NB4 (cell line): ENCODE results near the gene CSTF2T.

Experiments used
- CTCF ChIP-seq: IDR thresholded peaks from one replicate; pipeline ENCODE4 v1.5.1; 2012; ENCODE audit warnings: low read depth, low read length
- MYC ChIP-seq: IDR thresholded peaks from 2 replicates; pipeline ENCODE4 v1.6.1; 2011; ENCODE audit warnings: low read depth, low read length
- POLR2A ChIP-seq: IDR thresholded peaks from 2 replicates; pipeline ENCODE4 v1.6.1; 2011; ENCODE audit warnings: mild to moderate bottlenecking; ENCODE audit not compliant: insufficient read length; ENCODE audit errors: extremely low read depth
- TF ChIP-seq, protein P1 (sequence below): IDR thresholded peaks from 2 replicates; pipeline ENCODE4 v1.6.1; 2011; ENCODE audit warnings: low read depth, low read length

DNA sequence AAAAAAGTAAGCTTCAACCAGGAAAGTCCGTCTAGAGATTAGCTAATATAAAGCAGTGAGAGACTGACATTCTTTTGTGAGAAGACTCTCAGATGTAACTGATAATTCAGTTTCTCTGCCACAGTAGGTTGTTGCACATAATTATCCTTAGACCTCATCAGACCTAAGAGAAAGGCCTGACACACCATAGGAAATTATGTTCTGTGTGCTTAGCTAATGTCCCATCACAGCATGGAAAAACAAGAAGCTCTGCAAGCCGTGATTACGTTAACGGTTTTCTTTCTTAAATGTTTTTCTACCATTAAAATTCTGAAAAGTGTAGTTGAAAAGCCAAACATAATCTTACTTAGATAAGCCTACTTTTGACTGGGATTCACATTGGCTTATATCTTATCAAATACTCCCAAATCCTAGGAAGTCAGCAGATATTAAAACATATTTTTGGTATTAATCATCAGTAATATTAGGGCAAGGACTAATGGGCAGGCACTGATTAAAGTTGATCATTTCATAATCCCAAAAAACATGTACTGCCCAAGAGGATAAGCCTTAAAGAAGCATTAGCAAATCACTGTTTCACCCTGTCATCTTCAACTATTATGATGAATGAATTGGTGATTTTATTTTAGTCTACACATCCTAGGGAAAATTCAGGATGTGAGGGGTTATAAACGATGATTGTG is 5.2 kb downstream of the CSTF2T start:
- TF ChIP-seq POLR2A = no peak
- TF ChIP-seq CTCF = no peak
- TF ChIP-seq, protein P1, sequence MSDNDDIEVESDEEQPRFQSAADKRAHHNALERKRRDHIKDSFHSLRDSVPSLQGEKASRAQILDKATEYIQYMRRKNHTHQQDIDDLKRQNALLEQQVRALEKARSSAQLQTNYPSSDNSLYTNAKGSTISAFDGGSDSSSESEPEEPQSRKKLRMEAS = no peak
- TF ChIP-seq MYC = no peak
